Ovary (tissue), 9 donors: ENCODE data around the gene STMN3. TPM values are rescaled to one million over a fixed set of nuclear protein-coding genes. Genes with fewer than 3 reads are reported as not detected.

ENCODE experiments used
- DNase-seq, 5 donors: peaks; one replicate each; pipeline ENCODE4 v3.0.0-alpha.2; 2019 to 2020
- H3K27ac ChIP-seq, 2 donors: fragments of 200-600 bp; one replicate each; pipeline versions ENCODE4 v1.5.1 to v1.8.0; 2019 to 2022
- H3K27me3 ChIP-seq: fragments of 200-600 bp; one replicate; pipeline ENCODE4 v1.8.0; 2022
- H3K36me3 ChIP-seq: fragments of 200-600 bp; sonication (generic); one replicate; pipeline ENCODE4 v1.5.1; 2019
- H3K4me1 ChIP-seq: one replicate; pipeline ENCODE4 v1.8.1; 2013; ENCODE audit warnings: mild to moderate bottlenecking, moderate library complexity; ENCODE audit not compliant: insufficient read depth
- H3K4me3 ChIP-seq: fragments of 200-600 bp; sonication (generic); one replicate; pipeline ENCODE4 v1.5.1; 2017
- H3K9me3 ChIP-seq, 2 donors: fragments of 200-600 bp in 1 of 2; sonication (generic) in 1 of 2; one replicate each; pipeline versions ENCODE4 v1.5.1 to v1.8.1; 2013 to 2019; ENCODE audit warnings: mild to moderate bottlenecking in 1 of 2, moderate library complexity in 1 of 2
- EP300 ChIP-seq: sonication (generic); formaldehyde crosslinking; IDR thresholded peaks from one replicate; pipeline ENCODE4 v1.6.1; 2017; ENCODE audit warnings: antibody characterized with exemption
- POLR2A ChIP-seq: fragments of 450-650 bp; IDR thresholded peaks from one replicate; pipeline ENCODE4 v1.6.1; 2017; ENCODE audit warnings: antibody characterized with exemption, mild to moderate bottlenecking, moderate library complexity
- WGBS, 3 donors: extraction: QIAGEN DNeasy Blood & Tissue Kit in 1 of 3; methylation state at CpG; one replicate each; pipeline versions ENCODE4 v1.1.5 to v1.1.7; 2013 to 2017; 5-methylcytosine and 5-hydroxymethylcytosine counted together
- intact Hi-C, 4 donors: fragments of 100-400 bp; cut with DNase I; formaldehyde crosslinking; loops; one replicate each; pipeline versions ENCODE4 v1.11.0 to v1.15.1; 2022 to 2023
- polyA plus RNA-seq, 2 donors: library from polyadenylated mRNA; stranded (reverse); fragments of 200-250 nt in 1 of 2; fragments of 350-450 nt in 1 of 2; fragmentation: Illumina TruSeq in 1 of 2; extraction: RNeasy Lipid Tissue Mini Kit (QIAGEN cat#74804) in 1 of 2; gene quantifications; one replicate each; pipeline ENCODE4 v1.2.3, GENCODE V29; 2013 to 2014
- total RNA-seq, 7 donors: library from RNA; depleted of rRNA in 2 of 7; stranded (reverse); fragments of >200 nt in 2 of 7; fragmentation: NEBNext Ultra II Directional in 3 of 7; extraction: Animal tissue kit (Norgen Biotek cat#: 25700) in 3 of 7; gene quantifications; one replicate each; pipeline versions ENCODE4 v1.1.0 to v1.2.4, GENCODE V29; 2016 to 2023
- TF ChIP-seq, protein P1 (sequence below), 3 donors: fragments of 450-650 bp in 2 of 3; fragments of 200-600 bp in 1 of 3; IDR thresholded peaks; one replicate each; pipeline versions ENCODE4 v1.5.1 to v1.8.0; 2016 to 2022; ENCODE audit warnings: antibody characterized with exemption in 3 of 3, mild to moderate bottlenecking in 1 of 3
- donor health status: DM: no; HTN: no; CAD: no; lungs with moderate emphysema.
- donor health status: DM: no; HTN: no; CAD: no.
- donor health status: Bipolar disorder and iron deficiency.
- donor health status: DM: yes; HTN: yes; CAD: no.
- donor health status: DM: no; HTN: no; CAD: no.
- donor health status: DM: yes; HTN: yes; CAD: no.

The STMN3 gene
- total and polyA plus RNA-seq, 9 donors, result 7.4 to 91.1 (median 58.7) TPM

- Histone ChIP-seq H3K27me3 (no peaks in the 10 kb centered on the region), H3K4me3 (no peak overlapping the region), H3K36me3 (no peaks in the 10 kb centered on the region), H3K9me3 (no peaks in the 10 kb centered on the region), H3K4me1 (peaks cover 7% of the 10 kb centered on the region), H3K27ac (no peak overlapping the region)
- intact Hi-C loops, result no loop called here
- TF ChIP-seq EP300 (no peak), POLR2A (no peak)
- TF ChIP-seq, protein P1, sequence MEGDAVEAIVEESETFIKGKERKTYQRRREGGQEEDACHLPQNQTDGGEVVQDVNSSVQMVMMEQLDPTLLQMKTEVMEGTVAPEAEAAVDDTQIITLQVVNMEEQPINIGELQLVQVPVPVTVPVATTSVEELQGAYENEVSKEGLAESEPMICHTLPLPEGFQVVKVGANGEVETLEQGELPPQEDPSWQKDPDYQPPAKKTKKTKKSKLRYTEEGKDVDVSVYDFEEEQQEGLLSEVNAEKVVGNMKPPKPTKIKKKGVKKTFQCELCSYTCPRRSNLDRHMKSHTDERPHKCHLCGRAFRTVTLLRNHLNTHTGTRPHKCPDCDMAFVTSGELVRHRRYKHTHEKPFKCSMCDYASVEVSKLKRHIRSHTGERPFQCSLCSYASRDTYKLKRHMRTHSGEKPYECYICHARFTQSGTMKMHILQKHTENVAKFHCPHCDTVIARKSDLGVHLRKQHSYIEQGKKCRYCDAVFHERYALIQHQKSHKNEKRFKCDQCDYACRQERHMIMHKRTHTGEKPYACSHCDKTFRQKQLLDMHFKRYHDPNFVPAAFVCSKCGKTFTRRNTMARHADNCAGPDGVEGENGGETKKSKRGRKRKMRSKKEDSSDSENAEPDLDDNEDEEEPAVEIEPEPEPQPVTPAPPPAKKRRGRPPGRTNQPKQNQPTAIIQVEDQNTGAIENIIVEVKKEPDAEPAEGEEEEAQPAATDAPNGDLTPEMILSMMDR (IDR thresholded peaks at IDR 0.05), result no peak
- peak in 1 of 5 donors; percentile 28 for DNase-seq
- WGBS, 3 donors, result 77 to 85% (median 80%) methylated on average over 19 to 21 of the region's 21 CpGs
Observed at GRCh38 chr20:63691711-63692435, 38.6 kb upstream of the STMN3 start.

DNA sequence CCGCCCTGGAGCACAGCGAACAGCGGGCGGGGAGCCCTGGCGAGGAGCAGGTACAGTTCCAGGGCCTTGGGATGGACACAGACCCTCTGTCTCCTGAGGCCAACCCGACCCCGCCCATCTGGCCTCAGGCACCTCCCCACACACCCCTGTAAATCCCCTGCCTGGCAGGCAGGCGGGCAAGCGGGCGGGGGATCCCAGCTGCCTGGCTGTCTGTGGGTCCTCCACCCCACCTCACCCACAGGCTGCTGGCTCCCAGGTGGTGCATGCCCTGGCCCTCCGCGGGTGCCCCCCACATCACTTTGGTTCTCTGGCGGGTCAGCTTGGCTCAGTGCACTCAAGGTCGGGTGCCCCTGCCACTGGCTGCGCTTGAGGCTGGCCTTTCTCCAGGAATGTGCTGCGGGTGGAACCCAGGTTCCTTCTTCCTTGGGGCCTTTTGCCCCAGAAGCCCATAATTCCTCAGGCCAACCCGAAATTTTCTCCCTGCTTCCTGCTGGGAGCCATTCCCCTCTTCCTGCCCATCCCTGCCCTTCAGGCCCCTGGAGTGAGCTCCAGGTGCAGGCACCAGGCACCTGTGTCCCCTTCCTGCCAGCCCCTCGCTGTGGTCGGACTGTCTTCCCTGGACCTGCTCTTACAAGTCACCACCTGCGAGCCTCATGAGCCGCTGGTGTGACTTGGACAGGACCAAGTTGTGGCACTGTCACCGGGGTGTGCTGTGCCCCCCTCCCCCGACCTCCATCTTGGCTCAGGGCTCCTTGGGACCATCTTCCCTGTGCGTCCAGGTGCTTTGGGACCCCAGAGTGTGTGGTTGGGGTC, 37.9 kb upstream of the STMN3 start:
- no peaks in the 10 kb centered on the region for H3K9me3 ChIP-seq
- no peaks in the 10 kb centered on the region for H3K36me3 ChIP-seq
- intact Hi-C loops, result no loop called here
- WGBS, 3 donors, result 63 to 77% (median 72%) methylated on average over 19 to 24 of the region's 24 CpGs
- DNase-seq, result peak in 2 of 5 donors; percentile 37 to 48
- TF ChIP-seq EP300 (no peak), POLR2A (no peak)
- TF ChIP-seq, protein P1 (IDR thresholded peaks at IDR 0.05), result no peak
- no peak overlapping the region for H3K4me3 ChIP-seq
- H3K27ac ChIP-seq, result no peak overlapping the region
- no peaks in the 10 kb centered on the region for H3K27me3 ChIP-seq
- peaks cover 10% of the 10 kb centered on the region for H3K4me1 ChIP-seq

DNA sequence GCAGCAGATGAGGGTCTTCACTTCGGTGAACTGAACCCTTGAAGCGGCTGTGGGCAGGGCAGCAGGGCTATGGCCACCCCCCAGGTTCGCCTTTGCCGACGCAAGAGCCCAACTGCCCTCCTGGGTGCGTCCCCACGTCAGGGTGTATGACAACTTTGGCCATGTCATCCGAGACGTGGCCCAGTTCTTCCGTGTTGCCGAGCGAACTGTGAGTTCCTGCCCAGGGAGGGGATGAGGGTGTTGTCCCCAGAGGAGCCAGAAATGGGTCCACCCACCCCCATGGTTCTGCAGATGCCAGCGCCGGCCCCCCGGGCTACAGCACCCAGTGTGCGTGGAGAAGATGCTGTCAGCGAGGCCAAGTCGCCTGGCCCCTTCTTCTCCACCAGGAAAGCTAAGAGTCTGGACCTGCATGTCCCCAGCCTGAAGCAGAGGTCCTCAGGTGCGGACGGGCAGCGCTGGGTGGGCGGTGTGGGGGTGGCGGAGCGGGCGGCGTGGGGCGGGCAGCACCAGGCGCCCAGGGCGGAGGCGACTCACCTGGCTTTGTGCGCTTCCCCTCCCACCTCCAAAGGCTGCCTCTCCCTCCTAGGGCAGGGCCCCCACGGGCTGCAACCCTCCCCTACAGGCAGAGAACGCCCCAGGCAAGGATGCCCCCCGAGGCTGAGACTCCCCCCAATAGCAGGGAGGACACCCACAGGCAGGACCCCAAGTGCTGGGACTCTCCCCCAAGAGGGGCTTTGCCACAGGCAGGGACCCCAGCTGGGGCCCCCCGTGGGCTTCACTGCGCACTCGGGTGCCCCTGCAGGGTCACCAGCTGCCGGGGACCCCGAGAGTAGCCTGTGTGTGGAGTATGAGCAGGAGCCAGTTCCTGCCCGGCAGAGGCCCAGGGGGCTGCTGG, 37.0 kb upstream of the STMN3 start:
- peaks cover 10% of the 10 kb centered on the region for H3K4me1 ChIP-seq
- no peaks in the 10 kb centered on the region for H3K27me3 ChIP-seq
- H3K27ac ChIP-seq, result no peak overlapping the region
- H3K9me3 ChIP-seq, result no peaks in the 10 kb centered on the region
- TF ChIP-seq, protein P1 (IDR thresholded peaks at IDR 0.05), result no peak
- no peak for TF ChIP-seq POLR2A
- no peak for TF ChIP-seq EP300
- WGBS, 3 donors, result 79 to 88% (median 80%) methylated on average over 30 to 40 of the region's 40 CpGs
- H3K36me3 ChIP-seq, result no peaks in the 10 kb centered on the region
- intact Hi-C loops, result no loop called here
- DNase-seq, result peak in 1 of 5 donors; percentile 31
- no peak overlapping the region for H3K4me3 ChIP-seq
